GM21447 (cell line): Measurements from ENCODE around the gene GOLT1A.

Experiments
- ATAC-seq: cut with Tn5 transposase; IDR thresholded peaks from one replicate; pipeline ENCODE4 v1.9.1; 2021; ENCODE audit not compliant: unreplicated experiment

The GOLT1A gene, protein sequence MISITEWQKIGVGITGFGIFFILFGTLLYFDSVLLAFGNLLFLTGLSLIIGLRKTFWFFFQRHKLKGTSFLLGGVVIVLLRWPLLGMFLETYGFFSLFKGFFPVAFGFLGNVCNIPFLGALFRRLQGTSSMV

GRCh38 chr1:204213668-204214662 is at the start of gene GOLT1A:
Gene GOLT1A (minus strand): TSS chr1:204213988. CDS start chr1:204213906, 82 bp downstream.
- peak; percentile 79 for ATAC-seq

DNA sequence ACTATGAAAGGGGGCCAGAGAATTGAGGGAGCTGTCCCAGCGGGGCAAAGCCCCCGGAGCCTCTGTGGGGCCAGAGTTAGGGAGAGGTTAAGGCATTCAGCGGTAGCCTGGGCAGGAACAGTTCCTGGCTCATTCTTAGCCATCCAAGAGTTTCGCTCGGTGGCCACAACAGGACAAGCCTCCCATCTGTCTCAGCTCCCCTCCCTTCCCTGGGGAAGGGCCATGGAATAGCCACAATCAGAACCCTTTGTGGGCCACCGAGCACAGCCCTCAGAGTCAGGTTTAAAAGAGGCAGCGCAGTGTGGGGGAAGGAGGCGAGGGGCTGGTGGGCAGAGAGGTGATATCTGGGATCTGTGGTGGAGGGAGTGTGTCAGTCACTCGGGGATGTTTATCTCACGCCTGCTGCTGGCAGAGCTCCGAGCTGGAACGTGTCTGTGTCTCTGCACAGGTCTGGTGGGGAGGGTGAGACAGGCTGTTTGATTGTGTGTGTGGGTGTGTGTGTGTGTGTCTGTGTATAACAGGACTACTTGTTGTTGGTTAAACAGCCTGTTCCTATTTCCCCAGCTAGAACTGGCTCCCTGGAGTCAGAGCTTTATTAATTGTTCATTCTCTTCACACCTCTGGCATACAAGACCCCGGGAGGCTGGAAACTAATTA is 49.6 kb upstream of the GOLT1A start:
- no peak for ATAC-seq

DNA sequence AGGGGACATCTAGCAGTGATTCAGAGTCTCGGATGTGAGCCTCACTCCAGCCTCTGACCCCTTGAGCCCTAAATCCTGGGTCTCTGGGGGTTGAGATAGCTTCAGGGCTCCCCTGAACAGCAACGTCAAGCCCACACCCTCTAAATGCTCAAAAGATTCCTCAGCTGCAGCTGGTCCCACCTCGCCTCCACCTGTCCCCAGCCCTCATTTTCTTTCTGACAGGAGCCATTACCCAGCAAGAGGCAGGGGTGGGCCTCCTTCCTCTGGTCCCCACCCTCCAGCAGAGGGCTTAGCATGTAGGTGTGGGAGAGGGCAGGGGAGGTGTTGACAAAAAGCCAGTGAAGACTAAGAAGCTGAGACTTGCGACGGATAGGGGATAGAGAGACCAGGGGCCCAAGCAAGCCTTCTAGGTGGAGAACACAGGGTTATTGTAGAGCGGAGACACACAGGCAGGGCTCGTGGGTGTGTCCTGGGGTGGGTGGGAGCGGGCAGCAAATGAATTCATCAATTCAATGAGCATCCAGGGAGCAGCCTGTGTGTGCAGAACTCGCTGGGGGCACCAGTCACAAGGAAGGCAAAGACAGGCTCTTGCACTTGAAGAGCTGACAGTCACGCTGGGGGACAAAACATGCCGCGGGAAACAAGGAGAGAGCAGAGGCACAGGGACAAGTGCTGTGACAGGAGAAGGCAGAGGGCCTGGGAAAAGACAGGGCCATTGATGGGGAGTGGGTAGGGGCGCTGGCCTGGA is 48.9 kb upstream of the GOLT1A start:
- ATAC-seq: no peak

DNA sequence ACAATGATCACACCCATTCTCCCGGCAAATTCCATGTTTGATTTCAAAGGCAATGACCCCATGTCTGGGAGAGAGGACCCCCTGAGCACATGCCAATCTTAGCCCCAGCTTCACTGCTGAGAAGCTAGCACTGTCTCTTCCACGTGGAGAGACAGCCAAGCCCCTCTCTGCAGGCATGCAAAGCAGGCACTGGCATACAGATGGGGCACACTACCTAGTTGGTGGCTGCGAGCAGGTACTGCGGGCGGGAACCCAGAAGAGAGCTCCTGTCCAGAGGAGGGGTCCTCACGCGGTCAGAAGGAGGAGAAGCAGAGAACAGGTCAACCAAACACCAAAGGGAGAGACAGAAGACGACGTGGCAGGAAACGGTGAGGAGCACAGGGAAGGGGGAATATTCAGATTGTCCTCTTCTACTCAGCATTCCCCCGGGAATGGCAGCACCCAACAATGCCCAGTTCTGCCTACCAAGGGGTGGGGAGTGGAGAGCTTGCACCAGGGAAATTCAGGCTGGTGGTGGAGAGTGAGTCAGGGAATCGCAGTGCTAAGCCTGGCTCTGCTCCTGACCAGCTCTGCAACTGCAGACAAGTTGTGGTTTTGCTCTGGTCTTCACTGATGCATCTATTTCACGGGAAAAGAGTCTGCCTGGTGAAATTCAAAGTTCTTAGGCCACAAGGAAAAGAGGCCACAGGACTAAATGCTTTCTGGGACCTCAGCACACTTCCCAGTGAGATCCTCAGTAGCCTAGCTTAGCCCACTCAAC is 48.1 kb upstream of the GOLT1A start:
- ATAC-seq: no peak

- ATAC-seq: no peak
These were observed 47.5 kb upstream of the GOLT1A start for GRCh38 chr1:204261266-204261665.

- ATAC-seq: no peak
These were observed 46.9 kb upstream of the GOLT1A start for GRCh38 chr1:204260601-204261197.

DNA sequence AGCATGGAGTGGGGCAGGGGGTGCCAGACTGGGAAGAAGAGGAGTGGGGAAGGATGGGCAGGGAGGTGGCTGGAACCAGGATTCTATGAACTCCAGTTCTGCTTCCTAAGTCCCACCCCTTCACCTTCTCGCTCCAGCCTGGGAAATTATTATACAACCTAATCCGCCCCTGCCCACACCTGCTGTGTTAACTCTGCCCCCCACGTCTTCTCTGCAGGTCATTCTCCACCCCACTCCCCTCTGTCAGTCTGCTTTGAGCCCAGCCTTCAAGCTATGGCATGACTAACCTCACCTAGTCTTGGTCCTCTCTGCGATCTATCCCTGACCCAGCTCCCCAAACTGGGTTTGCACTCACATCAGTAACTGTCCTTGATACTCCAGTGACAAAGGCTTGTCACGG is 46.0 kb upstream of the GOLT1A start:
- no peak for ATAC-seq

- ATAC-seq: no peak
These were observed 45.4 kb upstream of the GOLT1A start for GRCh38 chr1:204259196-204259595.

GRCh38 chr1:204258213-204259115 is 44.7 kb upstream of the GOLT1A start:
- ATAC-seq: no peak

DNA sequence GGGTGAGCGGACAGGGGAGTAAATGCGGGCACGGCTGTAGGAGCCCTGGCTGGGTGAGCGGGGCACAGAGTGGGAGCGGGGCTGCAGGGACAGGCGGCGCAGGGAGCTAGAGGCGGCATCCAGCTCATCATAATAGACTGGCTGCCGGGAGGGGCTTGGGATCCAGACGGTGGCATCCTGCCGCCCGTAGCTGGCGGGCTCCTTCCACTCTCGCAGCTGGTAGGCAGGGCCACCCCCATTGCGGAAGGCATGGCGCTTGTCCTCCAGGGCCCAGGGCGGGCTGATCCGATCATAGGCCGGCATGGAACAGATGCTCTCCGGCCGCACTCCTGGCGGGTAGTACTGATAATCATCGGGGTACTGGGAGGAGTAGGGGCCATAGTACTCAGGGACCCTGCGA is 43.7 kb upstream of the GOLT1A start:
- no peak for ATAC-seq

DNA sequence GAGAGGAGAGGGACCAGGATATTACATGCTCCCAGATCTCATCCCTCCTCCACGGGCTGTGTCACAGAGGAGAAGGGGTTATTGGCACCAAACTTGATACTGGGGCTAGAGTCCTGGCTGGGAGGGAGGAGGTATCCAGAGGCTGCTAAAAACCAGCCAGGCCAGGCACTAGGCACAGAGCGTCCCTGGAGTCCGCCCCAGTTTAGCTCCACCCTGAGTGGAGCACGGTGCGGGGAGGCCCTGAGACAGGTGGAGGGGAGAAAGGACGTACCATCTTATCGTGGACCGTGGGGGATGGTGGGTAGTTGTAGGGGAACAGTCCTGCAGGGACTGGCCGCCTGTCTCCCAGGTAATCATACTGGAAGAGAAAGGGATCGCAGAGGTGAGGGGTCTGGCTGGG is 42.7 kb upstream of the GOLT1A start:
- ATAC-seq: no peak

GRCh38 chr1:204255966-204256365 is 42.2 kb upstream of the GOLT1A start:
- ATAC-seq: no peak

- no peak for ATAC-seq
These were observed 41.4 kb upstream of the GOLT1A start for GRCh38 chr1:204255225-204255624.

GRCh38 chr1:204254031-204254661 is 40.4 kb upstream of the GOLT1A start:
- no peak for ATAC-seq

- ATAC-seq: no peak
These were observed 38.3 kb upstream of the GOLT1A start for GRCh38 chr1:204251926-204252689.

GRCh38 chr1:204251286-204251685 is 37.5 kb upstream of the GOLT1A start:
- ATAC-seq: no peak

GRCh38 chr1:204250428-204251030 is 36.7 kb upstream of the GOLT1A start:
- no peak for ATAC-seq
